ENCODE measurements around the gene ABTB2.

ABTB2 gene

GRCh38 chr11:34216706-34217105 lies 141.1 kb downstream of the ABTB2 start:
- Histone ChIP-seq H2AFZ (ENCODE audit: low read depth, low read length) (no peak overlapping the region), H4K20me1 (ENCODE audit: insufficient read depth, low read length) (no peaks in the 10 kb centered on the region), H3K9ac (ENCODE audit: low read depth, low read length) (no peak overlapping the region), H3K27me3 (ENCODE audit: insufficient read depth, low read length, poor library complexity) (peaks cover 16% of the 10 kb centered on the region), H3K79me2 (ENCODE audit: insufficient read depth, low read length) (no peaks in the 10 kb centered on the region), H3K4me2 (ENCODE audit: insufficient read depth, low read length) (no peak overlapping the region), H3K36me3 (ENCODE audit: insufficient read depth, low read length) (no peaks in the 10 kb centered on the region), H3K4me3 (ENCODE audit: low read depth in 1 of 2, low read length in 2 of 2) (no peak overlapping the region), H3K4me1 (ENCODE audit: insufficient read depth, low read length) (no peaks in the 10 kb centered on the region), H3K27ac (ENCODE audit: low read length) (no peak overlapping the region), H3K9me3 (ENCODE audit: insufficient read depth, low read length, severe bottlenecking) (no peaks in the 10 kb centered on the region)
- TF ChIP-seq, protein P1, sequence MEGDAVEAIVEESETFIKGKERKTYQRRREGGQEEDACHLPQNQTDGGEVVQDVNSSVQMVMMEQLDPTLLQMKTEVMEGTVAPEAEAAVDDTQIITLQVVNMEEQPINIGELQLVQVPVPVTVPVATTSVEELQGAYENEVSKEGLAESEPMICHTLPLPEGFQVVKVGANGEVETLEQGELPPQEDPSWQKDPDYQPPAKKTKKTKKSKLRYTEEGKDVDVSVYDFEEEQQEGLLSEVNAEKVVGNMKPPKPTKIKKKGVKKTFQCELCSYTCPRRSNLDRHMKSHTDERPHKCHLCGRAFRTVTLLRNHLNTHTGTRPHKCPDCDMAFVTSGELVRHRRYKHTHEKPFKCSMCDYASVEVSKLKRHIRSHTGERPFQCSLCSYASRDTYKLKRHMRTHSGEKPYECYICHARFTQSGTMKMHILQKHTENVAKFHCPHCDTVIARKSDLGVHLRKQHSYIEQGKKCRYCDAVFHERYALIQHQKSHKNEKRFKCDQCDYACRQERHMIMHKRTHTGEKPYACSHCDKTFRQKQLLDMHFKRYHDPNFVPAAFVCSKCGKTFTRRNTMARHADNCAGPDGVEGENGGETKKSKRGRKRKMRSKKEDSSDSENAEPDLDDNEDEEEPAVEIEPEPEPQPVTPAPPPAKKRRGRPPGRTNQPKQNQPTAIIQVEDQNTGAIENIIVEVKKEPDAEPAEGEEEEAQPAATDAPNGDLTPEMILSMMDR (IDR thresholded peaks at IDR 0.05; ENCODE audit: borderline replicate concordance, extremely low read depth, low read length, poor library complexity, severe bottlenecking), result no peak
- no peak for TF ChIP-seq EZH2 (IDR thresholded peaks at IDR 0.05; ENCODE audit: borderline replicate concordance, low read depth, low read length, severe bottlenecking)
- ATAC-seq (ENCODE audit: insufficient read depth, low read depth) (no peak), DNase-seq (no peak)

- no peak overlapping the region for H2AFZ ChIP-seq (ENCODE audit: low read depth, low read length)
- H3K9me3 ChIP-seq (ENCODE audit: insufficient read depth, low read length, severe bottlenecking), result no peaks in the 10 kb centered on the region
- no peak overlapping the region for H3K27ac ChIP-seq (ENCODE audit: low read length)
- H3K4me2 ChIP-seq (ENCODE audit: insufficient read depth, low read length), result no peak overlapping the region
- TF ChIP-seq, protein P1 (IDR thresholded peaks at IDR 0.05; ENCODE audit: borderline replicate concordance, extremely low read depth, low read length, poor library complexity, severe bottlenecking), result no peak
- TF ChIP-seq EZH2 (IDR thresholded peaks at IDR 0.05; ENCODE audit: borderline replicate concordance, low read depth, low read length, severe bottlenecking), result no peak
- H3K27me3 ChIP-seq (ENCODE audit: insufficient read depth, low read length, poor library complexity), result peaks cover 16% of the 10 kb centered on the region
- H4K20me1 ChIP-seq (ENCODE audit: insufficient read depth, low read length), result no peaks in the 10 kb centered on the region
- no peaks in the 10 kb centered on the region for H3K79me2 ChIP-seq (ENCODE audit: insufficient read depth, low read length)
- no peaks in the 10 kb centered on the region for H3K36me3 ChIP-seq (ENCODE audit: insufficient read depth, low read length)
- no peak overlapping the region for H3K9ac ChIP-seq (ENCODE audit: low read depth, low read length)
- ATAC-seq (ENCODE audit: insufficient read depth, low read depth) (no peak), DNase-seq (no peak)
- H3K4me1 ChIP-seq (ENCODE audit: insufficient read depth, low read length), result no peaks in the 10 kb centered on the region
- H3K4me3 ChIP-seq (ENCODE audit: low read depth in 1 of 2, low read length in 2 of 2), result no peak overlapping the region
Measured at GRCh38 chr11:34215806-34216453, 141.9 kb downstream of the ABTB2 start.

- ATAC-seq (ENCODE audit: insufficient read depth, low read depth), result no peak
Measured at GRCh38 chr11:34214961-34215805, 142.6 kb downstream of the ABTB2 start.

More at GRCh38 chr11:34214961-34215805, 142.6 kb downstream of the ABTB2 start:
- H3K9ac ChIP-seq (ENCODE audit: low read depth, low read length), result no peak overlapping the region
- H3K4me2 ChIP-seq (ENCODE audit: insufficient read depth, low read length), result no peak overlapping the region
- H3K9me3 ChIP-seq (ENCODE audit: insufficient read depth, low read length, severe bottlenecking), result no peaks in the 10 kb centered on the region
- H3K27me3 ChIP-seq (ENCODE audit: insufficient read depth, low read length, poor library complexity), result peaks cover 16% of the 10 kb centered on the region
- H3K4me1 ChIP-seq (ENCODE audit: insufficient read depth, low read length), result no peaks in the 10 kb centered on the region
- no peaks in the 10 kb centered on the region for H4K20me1 ChIP-seq (ENCODE audit: insufficient read depth, low read length)
- no peak for DNase-seq
- no peak overlapping the region for H2AFZ ChIP-seq (ENCODE audit: low read depth, low read length)
- no peak for TF ChIP-seq EZH2 (IDR thresholded peaks at IDR 0.05; ENCODE audit: borderline replicate concordance, low read depth, low read length, severe bottlenecking)
- TF ChIP-seq, protein P1 (IDR thresholded peaks at IDR 0.05; ENCODE audit: borderline replicate concordance, extremely low read depth, low read length, poor library complexity, severe bottlenecking), result no peak
- no peak overlapping the region for H3K4me3 ChIP-seq (ENCODE audit: low read depth in 1 of 2, low read length in 2 of 2)
- H3K27ac ChIP-seq (ENCODE audit: low read length), result no peak overlapping the region
- H3K36me3 ChIP-seq (ENCODE audit: insufficient read depth, low read length), result no peaks in the 10 kb centered on the region
- H3K79me2 ChIP-seq (ENCODE audit: insufficient read depth, low read length), result no peaks in the 10 kb centered on the region

Measured in DND-41 (cell line).